ENCODE data around the gene TSEN34.
A peak's percentile ranks its signal among the peaks of the same experiment; 100 is the strongest.

The TSEN34 gene

GRCh38 chr19:54155694-54156093, 35.4 kb upstream of the TSEN34 start:
- no peak for TF ChIP-seq GATA1 (IDR thresholded peaks at IDR 0.05; ENCODE audit: low read depth, low read length)
- no peak for TF ChIP-seq POLR2A (IDR thresholded peaks at IDR 0.05; ENCODE audit: low read length)
- no peak for DNase-seq

- no peak for DNase-seq
- TF ChIP-seq GATA1 (IDR thresholded peaks at IDR 0.05; ENCODE audit: low read depth, low read length) (no peak), POLR2A (IDR thresholded peaks at IDR 0.05; ENCODE audit: low read length) (no peak)
Observed at GRCh38 chr19:54156490-54156889, 34.6 kb upstream of the TSEN34 start.

GRCh38 chr19:54156953-54157352, 34.2 kb upstream of the TSEN34 start:
- no peak for DNase-seq

GRCh38 chr19:54158812-54159351, 32.2 kb upstream of the TSEN34 start:
- no peak for TF ChIP-seq GATA1 (IDR thresholded peaks at IDR 0.05; ENCODE audit: low read depth, low read length)
- no peak for TF ChIP-seq POLR2A (IDR thresholded peaks at IDR 0.05; ENCODE audit: low read length)
- DNase-seq = peak in 1 of 2 experiments; percentile 67

More at GRCh38 chr19:54156953-54157352, 34.2 kb upstream of the TSEN34 start:
- no peak for TF ChIP-seq POLR2A (IDR thresholded peaks at IDR 0.05; ENCODE audit: low read length)
- no peak for TF ChIP-seq GATA1 (IDR thresholded peaks at IDR 0.05; ENCODE audit: low read depth, low read length)

GRCh38 chr19:54159352-54160181, 31.5 kb upstream of the TSEN34 start, which contains the start of gene LENG1:
Gene LENG1, minus strand, starts transcription at chr19:54159721. Its CDS starts 26 bp downstream, at chr19:54159695.
- DNase-seq = peak; percentile 100
- TF ChIP-seq GATA1 (IDR thresholded peaks at IDR 0.05; ENCODE audit: low read depth, low read length) = no peak
- peak; percentile 79 for TF ChIP-seq POLR2A (IDR thresholded peaks at IDR 0.05; ENCODE audit: low read length)

- no peak for DNase-seq
- no peak for TF ChIP-seq POLR2A (IDR thresholded peaks at IDR 0.05; ENCODE audit: low read length)
- TF ChIP-seq GATA1 (IDR thresholded peaks at IDR 0.05; ENCODE audit: low read depth, low read length) = no peak
Observed at GRCh38 chr19:54160182-54160811, 30.8 kb upstream of the TSEN34 start.

GRCh38 chr19:54160854-54161253, 30.3 kb upstream of the TSEN34 start:
- no peak for DNase-seq
- TF ChIP-seq GATA1 (IDR thresholded peaks at IDR 0.05; ENCODE audit: low read depth, low read length) = no peak
- no peak for TF ChIP-seq POLR2A (IDR thresholded peaks at IDR 0.05; ENCODE audit: low read length)

- peak; percentile 88 to 93 for DNase-seq
- no peak for TF ChIP-seq GATA1 (IDR thresholded peaks at IDR 0.05; ENCODE audit: low read depth, low read length)
- no peak for TF ChIP-seq POLR2A (IDR thresholded peaks at IDR 0.05; ENCODE audit: low read length)
Observed at GRCh38 chr19:54162241-54162805, 28.8 kb upstream of the TSEN34 start.

- TF ChIP-seq POLR2A (IDR thresholded peaks at IDR 0.05; ENCODE audit: low read length) = no peak
- TF ChIP-seq GATA1 (IDR thresholded peaks at IDR 0.05; ENCODE audit: low read depth, low read length) = no peak
- no peak for DNase-seq
Observed at GRCh38 chr19:54162884-54163283, 28.2 kb upstream of the TSEN34 start.

GRCh38 chr19:54164369-54165068, 26.6 kb upstream of the TSEN34 start:
- TF ChIP-seq GATA1 (IDR thresholded peaks at IDR 0.05; ENCODE audit: low read depth, low read length) (no peak), POLR2A (IDR thresholded peaks at IDR 0.05; ENCODE audit: low read length) (no peak)
- DNase-seq = peak in 1 of 2 experiments; percentile 63

- TF ChIP-seq POLR2A (IDR thresholded peaks at IDR 0.05; ENCODE audit: low read length) (no peak), GATA1 (IDR thresholded peaks at IDR 0.05; ENCODE audit: low read depth, low read length) (no peak)
- DNase-seq = no peak
Observed at GRCh38 chr19:54165222-54165621, 25.9 kb upstream of the TSEN34 start.

- TF ChIP-seq GATA1 (IDR thresholded peaks at IDR 0.05; ENCODE audit: low read depth, low read length) = no peak
- TF ChIP-seq POLR2A (IDR thresholded peaks at IDR 0.05; ENCODE audit: low read length) = no peak
- DNase-seq = peak; percentile 83 to 92
Observed at GRCh38 chr19:54168174-54168917, 22.8 kb upstream of the TSEN34 start.

Measured in erythroblast (primary cell).